NCI-H69 (cell line): ENCODE data around the gene INPP5D.

Experiments used
- DNase-seq: peaks from one replicate; lab custom pipeline; 2025; lab: John Stamatoyannopoulos, UW

INPP5D gene

DNA sequence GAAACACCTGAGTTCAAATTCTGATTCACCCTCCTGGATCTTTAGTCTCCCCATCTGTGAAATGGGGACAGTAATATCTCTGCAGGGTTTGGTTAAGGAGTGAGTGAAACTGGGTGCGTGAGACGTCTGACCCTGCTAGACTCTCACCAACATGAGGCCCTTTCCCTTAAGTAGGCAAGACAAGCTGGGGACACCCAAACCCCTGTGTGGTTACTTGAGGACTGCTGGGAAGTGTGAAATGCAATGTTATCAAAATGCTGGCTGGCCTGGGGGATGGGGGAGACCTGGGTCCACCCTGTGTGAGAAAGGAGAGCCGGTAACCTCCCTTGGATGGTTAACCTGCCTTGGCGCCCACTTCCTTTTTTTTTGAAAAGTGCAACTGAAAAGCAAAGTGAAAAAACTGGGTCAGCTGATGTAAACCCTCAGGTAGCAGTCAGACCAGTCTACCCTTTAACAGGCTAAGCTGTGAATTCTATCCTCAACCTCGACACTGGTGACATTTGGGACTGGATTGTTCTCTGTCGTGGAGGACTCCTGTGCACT, 82.3 kb downstream of the INPP5D start:
- no peak for DNase-seq

DNA sequence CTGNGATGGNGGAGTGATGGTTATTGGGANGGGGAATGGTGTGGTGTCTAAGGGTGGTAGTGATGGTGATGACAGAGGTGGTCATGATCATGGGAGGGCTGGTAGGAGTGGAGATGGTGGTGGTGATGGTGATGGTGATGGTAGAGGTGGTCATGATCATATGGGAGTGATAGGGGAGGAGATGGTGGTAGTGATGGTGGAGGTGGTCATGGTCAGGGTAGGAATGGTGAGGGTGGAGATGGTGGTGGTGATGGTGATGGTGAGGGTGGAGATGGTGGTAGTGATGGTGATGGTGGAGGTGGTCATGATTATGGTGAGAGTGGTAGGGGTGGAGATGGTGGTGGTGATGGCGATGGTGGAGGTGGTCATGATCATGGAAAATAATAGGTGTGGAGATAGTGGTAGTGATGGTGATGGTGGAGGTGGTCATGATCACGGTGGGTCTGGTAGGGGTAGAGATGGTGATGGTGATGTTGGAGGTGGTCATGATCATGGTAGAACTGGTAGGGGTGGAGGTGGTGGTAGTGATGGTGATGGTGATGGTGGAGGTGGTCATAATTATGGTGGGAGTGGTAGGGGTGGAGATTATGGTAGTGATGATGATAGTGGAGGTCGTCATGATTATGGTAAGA, 83.7 kb downstream of the INPP5D start:
- DNase-seq, result no peak

DNA sequence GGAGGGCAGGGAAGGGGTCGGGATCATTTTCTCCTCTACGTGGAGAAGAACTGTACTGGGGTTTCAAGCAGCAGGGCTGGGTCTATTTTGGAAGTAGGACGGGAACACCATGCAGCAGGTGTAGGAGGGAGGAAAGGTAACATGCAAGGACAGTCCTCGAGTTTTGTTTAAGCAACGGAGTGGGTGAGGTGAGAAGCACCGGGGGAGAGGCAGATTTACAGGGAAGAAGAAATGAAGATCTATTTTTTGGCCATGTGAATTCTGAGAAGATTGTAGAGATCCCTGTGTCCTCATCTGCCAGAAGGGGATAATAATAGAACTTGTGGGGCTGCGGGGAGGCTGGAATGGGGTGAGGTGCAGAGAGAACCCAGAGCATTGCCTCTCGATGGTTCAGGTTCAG, 85.6 kb downstream of the INPP5D start:
- no peak for DNase-seq

DNA sequence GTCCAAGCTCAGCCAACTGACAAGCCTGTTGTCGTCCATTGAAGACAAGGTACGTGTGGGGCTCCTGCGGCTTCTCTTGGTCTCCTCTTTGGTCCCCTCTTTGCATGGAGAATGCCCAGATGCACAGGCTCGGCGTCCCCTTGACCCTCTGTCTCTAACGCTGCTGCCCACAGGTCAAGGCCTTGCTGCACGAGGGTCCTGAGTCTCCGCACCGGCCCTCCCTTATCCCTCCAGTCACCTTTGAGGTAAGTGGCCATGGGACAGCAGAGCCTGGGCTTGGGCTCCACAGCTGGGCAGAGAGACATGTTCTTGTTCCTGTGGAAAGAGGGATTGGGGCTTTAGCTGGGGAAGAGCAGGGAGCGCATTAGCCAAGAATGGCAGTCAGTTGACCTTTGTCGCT, 86.1 kb downstream of the INPP5D start:
- no peak for DNase-seq

DNA sequence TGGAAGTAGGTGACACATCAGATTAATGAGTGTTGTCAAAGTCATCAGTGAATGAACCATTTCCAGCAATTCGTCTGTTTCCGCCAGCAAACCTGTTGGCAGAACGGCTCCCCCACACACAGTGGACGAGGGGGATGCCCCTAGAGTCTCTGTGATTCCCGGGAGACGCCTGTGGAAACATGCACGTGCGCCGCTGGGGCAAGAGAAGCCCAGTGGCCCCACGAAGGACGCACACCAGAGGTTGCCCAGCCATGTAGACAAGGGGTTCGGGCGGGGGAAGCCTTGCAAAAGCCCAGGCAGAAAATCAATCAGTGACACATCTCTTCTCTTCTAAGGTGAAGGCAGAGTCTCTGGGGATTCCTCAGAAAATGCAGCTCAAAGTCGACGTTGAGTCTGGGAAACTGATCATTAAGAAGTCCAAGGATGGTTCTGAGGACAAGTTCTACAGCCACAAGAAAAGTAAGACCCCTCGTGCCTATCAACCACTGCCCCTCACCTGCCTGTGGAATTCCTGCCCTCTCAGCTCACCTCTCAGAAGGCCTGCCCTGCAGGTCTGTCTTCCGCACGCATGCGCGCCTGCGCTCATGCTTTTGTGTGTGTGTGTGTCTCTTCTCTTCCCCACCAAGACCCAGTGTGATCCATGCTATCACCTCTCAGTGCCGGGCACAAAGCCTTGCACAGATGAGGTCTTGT, 87.1 kb downstream of the INPP5D start:
- DNase-seq, result no peak

DNA sequence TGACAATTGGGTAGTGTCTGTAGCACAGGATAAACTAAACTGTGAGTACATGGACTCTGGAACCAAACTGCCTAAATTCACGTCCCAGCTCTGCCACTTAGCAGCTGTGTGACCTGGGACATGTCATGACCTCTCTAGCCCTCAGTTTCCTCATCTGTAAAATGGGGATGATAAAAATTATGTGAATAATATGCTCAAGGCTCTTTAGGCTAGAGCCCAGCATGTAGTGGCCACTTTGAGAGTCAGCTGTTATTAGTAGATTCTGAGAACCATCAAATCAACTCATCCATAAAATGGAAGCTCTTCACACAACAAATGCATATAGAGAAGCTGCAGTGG, 87.7 kb downstream of the INPP5D start:
- no peak for DNase-seq

DNA sequence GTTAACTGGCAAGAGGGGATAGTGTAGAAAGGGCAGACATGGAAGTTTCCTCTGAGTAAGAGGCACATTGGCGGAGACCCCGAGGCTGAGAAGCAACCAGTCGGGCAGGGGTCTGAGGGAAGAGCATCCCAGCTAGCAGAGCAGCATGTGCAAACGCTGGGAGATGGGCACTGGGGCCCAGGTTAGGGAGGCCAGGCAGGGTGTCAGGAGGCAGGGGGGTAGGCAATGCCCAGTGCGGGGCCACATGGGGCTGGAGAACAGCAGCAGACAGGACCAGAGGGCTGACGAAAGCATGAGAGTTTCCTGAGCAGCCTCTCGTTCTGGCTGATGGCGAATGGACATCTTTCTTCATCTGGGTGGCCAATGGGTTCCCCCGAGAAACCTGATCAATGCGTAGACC, 88.2 kb downstream of the INPP5D start:
- no peak for DNase-seq

DNA sequence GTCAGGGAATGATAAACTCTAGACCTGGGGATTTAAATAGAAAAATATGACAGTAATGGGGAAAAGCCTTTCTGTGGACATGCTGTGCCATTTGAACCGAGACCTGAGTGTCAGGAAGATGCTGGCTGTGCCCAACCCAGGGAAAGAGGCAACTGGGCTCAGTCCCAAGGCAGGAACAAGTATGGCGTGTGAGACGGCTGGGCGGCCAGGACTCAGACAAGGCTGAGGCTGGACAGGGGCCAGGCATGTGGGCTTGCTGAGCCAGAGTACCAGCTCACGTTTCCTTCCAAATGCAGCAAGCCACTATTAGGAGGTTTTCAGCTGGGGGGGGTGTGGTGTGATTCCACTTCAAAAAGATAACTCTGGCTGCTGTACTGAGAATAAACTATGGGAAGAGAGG, 92.4 kb downstream of the INPP5D start:
- DNase-seq, result no peak

DNA sequence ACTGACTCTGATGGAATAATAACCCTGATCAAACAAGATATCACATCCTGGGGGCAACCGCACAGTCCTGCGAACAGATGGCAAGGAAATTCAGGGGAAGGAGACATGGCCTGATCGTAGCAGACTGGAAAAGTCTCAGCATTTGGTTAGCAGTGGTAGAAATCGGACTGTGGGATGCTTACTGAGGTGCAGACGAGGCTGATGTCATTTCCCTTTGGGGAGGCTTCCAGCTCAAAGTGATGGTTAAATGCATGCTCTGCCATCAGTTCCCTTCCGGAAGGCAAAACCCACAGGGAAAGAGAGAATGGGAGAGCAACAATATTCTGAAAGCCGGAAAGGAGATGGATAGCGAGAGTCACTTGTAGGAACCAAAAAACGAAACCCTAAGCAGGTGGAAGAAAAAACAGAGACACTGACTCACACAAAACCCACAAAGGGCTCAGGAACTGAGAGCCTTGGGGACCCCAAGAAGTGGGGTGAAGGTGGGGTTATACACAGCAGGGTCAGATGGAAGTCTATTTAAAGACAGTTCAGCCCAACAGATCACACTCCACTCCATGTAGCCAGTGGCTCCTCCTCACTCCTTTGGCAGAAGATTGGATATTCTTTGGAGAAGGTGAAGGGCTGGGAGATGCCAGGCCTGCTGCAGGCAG, 93.1 kb downstream of the INPP5D start:
- DNase-seq, result no peak

DNA sequence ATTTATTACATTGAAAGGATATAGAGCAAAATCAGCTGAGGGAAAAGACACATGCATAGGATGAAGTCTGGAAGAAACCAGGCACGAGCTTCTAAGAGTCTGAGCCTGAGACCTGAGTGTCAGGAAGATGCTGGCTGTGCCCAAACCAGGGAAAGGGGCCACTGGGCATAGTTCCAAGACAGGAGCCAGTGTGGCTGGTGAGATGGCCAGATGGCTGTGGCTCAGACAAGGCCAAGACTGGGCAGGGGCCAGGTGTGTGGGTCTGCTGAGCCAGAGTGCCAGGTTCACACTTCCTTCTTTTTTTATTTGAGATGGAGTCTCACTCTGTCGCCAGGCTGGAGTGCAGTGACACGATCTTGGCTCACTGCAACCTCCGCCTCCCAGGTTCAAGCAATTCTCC, 95.9 kb downstream of the INPP5D start:
- peak; percentile 40 for DNase-seq

DNA sequence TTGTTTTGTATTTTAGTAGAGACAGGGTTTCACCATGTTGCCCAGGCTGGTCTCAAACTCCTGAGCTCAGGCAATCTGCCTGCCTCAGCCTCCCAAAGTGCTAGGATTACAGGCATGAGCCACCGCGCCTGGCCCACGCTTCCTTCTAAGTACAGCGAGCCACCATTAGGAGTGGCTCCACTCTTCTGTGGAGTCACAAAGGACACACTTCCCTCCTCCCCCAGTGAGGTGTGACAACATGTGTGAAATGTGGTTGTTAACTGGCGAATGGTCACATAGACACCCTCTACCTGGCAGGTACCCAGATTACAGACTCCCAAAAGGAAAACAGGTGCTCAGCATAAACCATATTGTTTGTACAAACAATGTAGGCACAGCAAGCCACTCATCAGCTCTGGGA, 96.3 kb downstream of the INPP5D start:
- DNase-seq, result peak; percentile 10

DNA sequence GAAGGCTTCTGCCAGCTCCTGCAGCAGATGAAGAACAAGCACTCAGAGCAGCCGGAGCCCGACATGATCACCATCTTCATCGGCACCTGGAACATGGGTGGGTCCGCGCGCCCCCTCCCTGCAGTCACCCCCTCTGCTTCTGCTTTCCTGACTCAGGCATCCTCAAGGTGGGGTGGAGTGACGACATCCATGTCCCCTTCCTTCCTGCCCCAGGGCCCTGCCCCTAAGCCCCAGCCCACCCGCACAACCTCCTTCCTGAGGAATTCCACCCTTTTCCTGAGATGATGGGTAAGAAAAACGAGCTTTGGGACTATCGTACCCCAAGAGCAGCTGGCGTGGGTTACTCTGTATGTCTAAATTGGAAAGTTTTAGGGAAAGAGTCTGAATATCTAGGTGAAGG, 101.6 kb downstream of the INPP5D start:
- DNase-seq, result no peak

DNA sequence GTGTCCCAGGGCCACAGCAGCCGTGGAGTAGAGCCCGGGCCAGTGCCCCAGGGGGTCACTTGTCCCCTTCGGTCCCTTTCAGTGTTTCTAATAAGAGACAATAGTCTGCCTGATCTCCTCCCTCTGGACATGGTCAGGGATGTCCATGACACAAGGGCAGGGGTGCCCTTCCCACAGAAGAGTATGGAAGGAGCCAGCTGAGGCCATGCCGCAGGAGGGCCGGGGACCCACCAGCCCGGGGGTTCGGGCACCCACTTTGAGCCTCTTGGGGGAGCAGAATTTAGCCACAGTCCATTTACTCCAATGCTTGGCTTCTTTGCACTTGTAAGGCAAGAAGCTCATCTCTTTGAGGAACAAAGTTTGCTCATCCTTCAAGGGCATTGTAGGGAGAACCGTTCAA, 102.6 kb downstream of the INPP5D start:
- no peak for DNase-seq

DNA sequence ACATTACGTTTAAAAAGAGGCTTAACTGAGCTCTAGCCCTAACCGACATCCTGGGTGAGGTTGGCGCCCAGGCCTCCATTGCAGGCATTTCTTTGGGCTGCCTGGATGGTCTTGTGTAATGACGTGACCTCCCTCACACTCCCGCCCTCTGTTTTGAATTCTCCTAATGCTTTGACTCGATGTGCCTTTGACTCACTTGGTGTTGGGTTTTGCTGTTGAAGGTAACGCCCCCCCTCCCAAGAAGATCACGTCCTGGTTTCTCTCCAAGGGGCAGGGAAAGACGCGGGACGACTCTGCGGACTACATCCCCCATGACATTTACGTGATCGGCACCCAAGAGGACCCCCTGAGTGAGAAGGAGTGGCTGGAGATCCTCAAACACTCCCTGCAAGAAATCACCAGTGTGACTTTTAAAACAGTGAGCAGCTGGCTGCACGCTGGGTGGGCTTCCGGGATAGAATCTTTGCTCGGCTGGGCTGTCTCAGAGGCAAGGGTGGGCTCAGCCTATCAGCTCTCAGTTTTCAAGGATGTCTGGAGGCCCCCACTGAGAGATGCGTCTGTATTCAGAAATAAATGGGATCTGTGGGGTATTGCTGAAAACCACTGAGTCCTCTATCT, 103.5 kb downstream of the INPP5D start:
- DNase-seq, result peak; percentile 24

DNA sequence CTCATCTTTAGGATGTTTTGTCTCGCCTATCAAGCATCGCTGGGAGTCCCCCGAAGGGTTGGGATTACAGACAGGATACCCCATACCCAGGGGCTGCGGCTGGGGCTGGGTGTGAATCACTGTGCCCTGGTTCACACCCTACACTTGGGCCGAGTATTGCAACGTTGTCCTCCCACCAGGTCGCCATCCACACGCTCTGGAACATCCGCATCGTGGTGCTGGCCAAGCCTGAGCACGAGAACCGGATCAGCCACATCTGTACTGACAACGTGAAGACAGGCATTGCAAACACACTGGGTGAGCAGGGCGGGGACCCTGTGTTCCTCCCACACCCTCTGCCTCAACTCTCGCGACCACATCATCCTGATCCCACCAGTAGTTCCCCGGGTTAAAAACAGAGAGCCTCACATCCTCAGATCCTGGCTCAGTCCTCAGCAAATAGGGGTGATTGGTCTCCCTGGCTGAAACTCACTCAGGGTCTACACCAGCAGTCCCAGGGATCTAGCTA, 104.0 kb downstream of the INPP5D start:
- DNase-seq, result no peak

DNA sequence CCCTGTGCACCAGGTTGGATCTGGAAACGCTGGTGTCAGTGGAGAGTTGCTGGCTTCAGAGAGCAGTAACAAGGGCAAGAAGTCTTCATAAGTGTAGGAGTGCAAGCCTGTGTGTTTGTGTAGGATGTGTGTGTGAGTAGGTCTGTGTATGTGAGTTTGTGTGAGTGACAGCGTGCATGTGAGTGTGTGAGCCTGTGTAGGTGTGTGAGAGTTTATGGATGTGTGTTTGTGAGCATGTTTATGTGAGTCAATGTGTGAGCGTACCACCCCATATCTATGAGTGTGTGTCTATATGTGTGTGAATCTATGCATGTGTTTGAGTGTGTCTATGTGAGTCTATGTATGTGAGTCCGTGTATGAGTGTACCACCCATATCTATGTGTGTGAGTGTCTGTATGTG, 104.8 kb downstream of the INPP5D start:
- DNase-seq, result no peak

DNA sequence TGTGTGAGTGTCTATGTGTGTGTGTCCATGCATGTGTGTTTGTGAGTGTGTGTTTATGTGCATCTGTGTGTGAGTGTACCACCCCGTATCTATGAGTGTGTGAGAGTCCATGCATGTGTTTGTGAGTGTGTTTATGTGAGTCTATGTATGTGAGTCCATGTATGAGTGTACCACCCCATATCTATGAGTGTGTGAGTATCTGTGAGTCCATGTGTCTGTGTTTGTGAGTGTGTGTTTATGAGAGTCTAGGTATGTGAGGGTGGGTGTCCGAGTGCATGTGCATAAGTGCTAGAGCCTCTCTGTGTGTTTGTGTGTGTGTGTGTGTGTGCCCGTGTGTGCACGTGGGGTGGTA, 105.4 kb downstream of the INPP5D start:
- DNase-seq, result no peak

DNA sequence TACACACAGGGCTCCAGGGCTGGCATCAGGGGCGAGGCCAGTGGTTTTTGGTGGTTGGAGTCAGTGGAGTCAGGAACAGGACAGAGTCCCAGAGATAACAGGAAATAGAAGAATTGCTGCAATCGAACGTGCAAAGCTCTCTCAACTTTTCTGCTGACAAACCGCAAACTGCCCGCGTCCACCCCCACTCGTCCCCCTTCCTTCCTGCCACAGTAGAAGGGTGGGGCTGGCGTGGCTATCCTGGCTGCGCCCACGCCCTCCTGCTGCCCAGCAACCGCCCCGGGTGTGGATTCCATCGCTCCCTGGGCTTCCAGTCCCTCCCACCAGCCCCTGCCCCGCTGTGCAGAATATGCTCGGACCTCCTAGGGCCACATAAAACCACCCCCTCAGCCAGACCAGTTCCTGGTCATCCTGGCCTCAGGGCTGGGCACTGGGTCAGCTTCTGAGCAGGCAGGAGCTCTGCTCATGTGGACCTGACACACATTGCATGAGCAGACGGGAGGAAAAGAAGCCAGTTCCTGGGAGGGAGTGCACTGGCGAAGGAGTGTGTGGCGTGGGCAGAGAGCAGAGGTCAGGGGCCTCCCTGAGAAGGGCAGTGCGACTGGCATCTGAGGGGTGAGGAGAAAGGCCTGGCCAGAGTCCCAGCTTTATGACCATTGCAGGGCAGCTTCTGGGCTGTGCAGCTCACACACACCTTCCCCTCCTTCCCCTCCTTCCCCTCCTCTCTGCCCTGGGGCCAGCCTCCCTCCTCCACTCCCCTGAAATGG, 105.9 kb downstream of the INPP5D start:
- peak; percentile 24 for DNase-seq

DNA sequence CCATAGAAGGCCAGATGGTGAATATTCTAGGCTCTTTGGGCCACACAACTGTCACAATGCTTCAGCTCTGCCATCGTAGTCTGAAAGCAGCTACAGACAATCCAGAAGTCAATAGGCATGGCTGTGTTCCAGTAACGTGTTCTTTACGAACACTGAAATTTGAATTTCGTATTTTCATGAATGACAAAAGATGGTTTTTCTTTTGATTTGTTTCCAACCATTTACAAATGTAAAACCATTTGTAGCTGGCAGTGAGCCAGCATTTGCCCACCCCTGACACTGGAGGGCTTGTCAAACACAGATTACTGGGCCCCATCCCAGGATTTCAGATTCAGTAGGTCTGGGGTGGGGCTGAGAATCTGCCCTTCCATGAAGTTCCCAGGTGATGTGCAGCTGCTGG, 108.3 kb downstream of the INPP5D start:
- DNase-seq, result no peak

DNA sequence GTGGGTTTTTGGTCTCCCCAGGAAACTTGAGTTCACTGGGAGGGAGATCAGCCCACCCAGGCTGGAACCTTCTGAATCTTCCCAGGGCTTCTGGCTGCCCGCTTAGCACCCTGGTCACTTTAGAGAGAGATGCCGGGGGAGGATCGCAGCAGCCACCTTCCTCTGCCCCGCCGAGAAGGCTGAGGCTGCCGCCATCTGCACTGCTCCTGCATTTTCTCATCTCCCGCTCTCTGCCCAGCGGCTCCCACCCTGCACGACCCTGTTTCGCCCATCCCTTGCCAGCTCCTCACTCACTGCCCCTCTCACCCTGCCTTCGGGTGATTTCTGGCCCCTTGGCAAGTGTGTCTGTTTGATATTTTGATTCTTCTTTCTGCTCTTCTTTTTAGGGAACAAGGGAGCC, 108.8 kb downstream of the INPP5D start:
- DNase-seq, result no peak

DNA sequence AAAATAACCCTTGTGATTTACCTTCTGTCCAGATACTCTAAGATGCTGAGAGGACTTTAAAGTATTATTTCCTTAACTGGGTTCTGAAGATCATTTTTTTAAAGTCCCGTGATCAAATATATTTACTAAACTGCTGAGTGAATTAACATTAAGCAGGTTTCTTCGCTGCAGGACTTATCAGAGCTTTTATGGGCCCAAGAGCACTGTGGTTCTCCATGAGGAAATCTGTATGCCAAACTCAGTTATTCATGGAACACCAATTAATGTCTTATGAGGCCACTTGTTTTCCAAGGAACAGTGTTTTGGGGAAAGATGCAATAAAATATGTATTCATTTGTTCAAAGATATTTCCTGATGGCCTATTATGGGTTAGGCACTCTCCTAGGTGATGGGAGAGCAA, 111.2 kb downstream of the INPP5D start:
- no peak for DNase-seq

DNA sequence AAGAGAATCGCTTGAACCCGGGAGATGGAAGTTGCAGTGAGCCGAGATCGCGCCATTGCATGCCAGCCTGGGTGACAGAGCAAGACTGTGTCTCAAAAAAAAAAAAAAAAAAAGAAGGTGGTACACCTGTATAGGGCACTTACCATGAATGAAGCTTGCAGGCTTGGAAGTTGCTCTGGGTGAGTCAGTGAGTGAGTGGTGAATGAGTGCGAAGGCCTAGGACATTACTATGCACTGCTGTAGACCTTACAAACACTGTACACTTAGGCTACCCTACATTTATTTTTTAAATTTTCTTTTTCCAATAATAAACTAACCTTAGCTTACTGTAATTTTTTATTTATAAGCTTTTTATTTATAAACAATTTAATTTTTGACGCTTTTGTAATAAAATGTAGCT, 113.0 kb downstream of the INPP5D start:
- DNase-seq, result no peak
